GM18508 (cell line): ENCODE data around the gene ENAH.

Experiments used
- ATAC-seq: cut with Tn5 transposase; IDR thresholded peaks from one replicate; pipeline ENCODE4 v1.9.1; 2021; ENCODE audit warnings: moderate number of reproducible peaks; ENCODE audit not compliant: insufficient read depth, unreplicated experiment

ENAH gene

DNA sequence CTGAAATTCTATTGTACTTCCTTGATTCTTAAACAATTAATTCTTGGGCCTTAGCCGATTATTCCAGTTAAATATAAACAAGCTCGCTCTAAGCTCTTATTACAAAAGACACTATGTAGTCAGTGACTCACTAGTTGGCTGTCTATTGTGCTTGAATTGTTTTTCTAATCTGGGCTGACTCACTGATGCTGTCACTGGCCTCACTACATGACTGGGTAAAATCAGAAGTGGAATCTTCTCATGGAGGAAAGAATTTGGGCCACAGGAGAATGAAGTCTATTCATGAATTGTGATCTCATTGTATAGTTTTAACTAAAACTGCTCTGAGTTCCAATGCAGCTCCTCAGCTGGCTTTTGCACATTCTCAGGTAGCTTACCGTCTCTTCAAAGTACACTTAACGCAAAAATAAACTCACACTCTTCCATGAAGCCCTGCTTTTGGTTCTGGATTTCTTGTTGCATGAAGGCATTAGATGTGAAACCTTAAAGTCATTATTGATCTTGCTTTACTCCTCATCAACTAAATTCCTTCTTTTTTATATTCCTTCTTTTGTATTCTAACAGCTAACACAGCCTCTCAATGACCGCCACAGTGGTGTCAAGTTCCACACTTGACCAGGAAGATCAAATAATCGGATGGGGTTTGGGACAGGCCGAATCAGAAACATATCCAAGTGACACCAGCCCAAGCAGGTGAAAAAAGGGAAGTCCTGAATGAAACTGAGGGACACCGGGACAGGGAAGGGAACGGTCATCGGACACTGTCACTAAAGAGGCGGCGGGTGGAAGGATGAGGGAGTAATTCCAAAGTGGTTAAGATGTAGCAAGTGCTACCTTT lies 144.2 kb downstream of the ENAH start:
- no peak for ATAC-seq

DNA sequence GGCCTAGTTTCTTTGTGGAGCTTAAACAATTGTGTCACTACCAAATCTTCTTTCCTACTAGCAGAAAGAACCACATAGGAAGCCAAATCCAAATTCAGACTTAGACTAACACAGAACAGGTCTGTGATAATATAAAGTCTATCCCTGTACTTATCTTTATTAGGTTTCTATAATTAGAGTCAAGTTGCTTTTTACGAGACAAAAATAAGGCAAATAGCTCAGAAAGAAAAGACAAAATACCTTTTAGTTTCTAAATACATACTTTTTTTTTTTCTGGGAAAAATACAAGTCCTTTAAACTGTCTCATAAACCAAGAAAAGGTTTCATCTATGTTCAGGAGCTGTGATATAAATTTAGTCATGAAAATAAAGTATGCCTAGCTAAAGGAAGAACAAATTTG lies 146.2 kb downstream of the ENAH start:
- no peak for ATAC-seq

DNA sequence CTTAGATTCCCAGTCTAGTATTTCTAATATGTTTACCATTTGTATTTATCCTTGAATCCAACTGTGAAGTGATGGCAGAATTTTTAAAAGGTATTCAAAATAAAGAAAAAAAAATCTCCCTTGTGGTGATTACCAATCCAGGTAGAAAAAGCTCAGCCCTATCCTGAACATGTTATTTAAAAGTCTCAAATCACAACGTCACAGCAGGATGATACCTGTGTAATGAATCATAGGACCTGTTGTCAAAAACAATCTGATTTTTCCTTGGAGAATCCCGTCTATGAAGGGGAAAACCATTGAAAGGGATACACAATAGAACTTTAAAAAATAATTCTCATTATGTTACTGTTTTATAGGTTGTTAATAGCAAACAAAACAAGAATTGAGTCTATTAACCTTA lies 148.1 kb downstream of the ENAH start:
- ATAC-seq, result no peak

DNA sequence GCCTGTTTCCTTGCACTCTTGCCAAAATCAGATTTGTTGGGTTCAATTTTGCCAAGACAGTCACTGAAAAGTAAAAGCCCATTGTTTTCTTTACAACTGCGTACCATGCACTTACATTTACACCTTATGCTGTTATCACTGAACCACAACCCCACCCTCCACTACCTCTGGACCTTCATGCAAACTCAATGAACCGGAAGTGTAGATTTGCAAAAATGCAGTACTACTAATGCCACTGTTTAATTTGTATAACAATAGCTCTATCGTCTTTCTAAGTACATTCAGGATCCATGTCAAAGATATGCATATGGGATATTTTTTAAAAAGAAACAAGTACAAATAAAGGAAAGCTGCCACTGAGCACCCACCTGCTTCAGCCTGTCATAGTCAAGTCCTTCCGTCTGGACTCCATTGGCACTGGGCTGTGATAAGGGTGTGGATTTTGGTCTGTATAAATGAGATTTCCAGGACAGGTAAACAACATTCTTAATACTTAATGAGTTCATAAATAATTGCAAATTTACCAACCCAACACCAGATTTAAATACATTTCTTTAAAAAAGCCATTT lies 152.2 kb downstream of the ENAH start:
- ATAC-seq, result no peak

DNA sequence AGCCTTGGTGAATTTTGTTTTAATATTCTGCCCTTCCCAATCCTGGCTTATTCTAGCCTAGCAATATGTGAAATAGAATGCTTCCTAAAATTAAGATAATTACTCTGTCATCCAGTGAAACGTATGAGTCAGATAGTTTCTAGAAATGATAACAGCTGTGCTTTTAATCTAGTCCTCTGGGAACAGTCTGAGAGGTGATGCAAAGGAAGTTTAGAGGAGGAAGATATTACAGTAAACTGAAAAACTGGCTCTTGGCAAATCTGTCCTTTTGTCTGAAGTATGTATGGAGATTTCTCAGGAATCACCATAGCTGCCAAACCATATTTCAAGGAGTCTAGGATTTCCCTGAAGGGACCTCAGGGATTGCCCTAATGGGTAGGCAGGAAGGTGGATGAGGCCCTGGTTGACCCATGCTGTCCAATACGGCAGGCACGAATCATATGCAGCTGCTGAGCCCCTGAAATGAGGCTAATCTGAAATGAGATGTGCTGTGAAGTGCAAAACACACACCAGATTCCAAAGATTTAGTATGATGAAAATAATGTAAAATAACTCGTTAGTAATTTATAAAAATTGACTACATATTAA lies 154.3 kb downstream of the ENAH start:
- ATAC-seq, result no peak

DNA sequence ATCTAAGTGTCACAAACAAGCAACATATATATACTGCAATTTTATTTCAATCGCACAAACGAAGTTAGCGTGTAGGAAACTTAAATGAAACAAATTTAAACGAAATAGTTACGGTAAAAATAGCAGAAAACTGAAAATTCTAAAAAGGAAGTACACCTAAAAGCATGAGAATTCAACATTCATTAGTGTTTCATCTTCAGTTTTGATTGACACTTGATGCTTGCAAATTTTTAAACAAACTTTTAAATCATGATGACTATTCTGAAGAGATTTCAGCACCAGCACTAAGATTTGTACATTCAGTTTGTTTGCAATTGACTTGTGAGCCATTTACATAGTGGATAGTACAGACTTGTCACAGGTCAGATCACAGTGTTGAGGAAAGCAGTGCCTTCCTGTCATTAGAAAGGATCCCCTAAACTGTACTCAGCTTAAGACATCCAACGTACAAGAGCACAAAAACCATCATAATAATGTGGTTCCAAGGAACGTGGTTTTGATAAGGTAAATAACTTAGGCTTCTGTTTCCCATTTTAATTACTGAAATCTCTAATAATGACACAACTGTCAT lies 158.0 kb downstream of the ENAH start:
- ATAC-seq, result no peak

DNA sequence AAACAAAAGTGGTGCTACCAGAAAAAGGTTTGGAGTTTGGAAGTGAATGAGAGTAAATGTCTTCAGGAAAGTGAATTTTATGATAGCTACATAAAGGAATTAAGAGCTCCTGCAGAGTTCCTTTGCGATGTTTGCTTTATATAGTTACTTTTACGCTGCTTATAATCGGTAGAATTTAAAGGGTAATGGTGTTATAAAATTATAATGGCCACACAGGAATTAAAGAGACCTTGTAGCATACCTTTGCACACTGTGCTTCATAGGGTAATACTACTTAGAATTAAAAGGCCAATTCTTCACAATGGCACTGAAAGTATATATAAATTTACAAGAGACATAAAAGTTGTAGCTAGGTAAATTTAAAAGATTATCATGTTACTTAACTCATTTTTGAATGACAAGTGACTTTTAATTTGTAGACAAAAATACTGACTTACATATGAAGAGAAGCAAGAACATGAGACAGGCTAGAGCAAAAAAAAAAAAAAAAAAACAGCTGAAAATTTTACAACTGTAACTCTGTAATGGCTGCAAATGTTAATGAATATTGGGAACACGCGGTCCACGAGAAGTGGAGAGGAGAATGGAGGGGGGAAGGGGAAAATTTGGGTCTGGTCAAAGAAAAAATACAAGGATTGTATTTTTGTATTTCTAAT lies 159.2 kb downstream of the ENAH start:
- no peak for ATAC-seq

DNA sequence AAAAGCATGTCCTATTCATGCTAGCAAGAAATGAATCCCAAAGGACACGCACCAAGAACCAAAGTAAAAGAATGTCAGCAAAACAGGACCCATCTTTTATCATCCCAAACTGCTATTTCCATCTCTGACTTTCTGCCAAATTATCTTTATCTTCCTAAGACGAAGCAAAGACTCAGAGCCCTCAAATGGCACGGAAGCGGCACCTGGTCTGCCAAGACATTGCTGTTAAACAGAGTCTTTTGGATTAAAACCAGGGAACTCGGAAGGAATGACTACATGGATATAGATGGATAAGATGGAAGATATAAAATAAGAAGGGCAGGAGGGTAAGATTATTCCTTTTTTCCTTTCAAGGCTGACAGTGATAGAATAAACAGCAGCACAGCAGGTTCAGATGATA lies 164.2 kb downstream of the ENAH start:
- ATAC-seq, result no peak

DNA sequence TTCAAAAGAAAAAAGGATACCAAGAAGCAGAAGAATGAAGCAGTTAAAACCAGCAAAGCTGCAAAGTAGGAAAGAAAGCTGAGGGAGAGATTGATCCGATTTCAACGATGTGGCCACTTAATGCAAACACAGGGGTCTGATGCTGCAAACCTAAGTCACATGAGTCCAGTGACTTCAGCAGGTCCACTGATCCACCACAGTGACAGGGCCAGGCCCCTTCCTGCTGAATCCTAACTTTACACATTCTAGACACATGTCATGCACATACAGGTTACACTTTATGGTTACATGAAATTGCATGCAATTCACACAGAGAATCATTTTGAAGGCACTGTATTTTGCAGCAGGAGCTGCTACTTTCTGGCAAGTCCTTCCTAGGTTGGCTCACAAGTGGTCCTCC lies 166.1 kb downstream of the ENAH start:
- no peak for ATAC-seq

DNA sequence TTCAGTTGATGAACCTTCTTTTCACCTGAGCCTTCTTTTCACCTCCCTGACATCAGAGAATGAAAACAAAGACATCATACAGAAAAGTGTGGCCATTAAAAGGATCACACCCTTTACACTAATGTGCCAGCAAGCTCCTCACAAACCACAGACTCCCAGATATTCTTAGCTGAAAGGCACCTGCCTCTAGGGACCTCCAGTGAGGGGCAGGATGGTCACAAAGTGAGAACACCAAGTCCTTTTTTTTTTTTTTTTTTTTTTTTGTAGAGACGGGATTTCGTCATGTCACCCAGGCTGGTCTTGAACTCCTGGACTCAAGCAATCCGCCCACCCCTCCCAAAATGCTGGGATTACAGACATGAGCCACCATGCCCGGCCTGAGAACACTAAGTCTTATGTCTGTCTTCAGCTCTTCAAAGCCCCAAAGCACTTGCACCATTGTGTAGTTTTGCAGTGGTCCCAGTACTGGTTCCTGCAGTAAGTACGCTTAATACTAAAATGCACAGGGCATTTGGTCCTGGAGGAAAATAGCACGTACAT lies 166.9 kb downstream of the ENAH start:
- ATAC-seq, result no peak

DNA sequence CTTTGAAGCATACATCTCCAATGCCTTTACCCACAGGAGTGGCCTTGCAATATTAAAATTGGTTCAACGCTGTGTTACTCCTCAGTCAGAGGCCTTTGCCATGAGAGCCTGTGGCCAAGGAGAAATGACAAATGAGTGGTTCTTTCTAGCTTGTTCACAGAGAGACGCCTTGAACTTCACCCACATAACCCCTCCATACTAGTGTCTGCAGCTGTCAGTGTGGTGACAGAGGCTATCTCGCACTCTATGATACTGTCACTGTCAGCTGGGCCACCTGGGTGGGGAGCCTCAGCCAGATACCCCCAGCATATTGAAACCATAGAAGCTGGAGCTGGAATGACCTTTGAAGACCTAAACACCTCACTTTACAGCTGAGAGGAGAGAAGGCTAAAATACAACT lies 167.7 kb downstream of the ENAH start:
- no peak for ATAC-seq

DNA sequence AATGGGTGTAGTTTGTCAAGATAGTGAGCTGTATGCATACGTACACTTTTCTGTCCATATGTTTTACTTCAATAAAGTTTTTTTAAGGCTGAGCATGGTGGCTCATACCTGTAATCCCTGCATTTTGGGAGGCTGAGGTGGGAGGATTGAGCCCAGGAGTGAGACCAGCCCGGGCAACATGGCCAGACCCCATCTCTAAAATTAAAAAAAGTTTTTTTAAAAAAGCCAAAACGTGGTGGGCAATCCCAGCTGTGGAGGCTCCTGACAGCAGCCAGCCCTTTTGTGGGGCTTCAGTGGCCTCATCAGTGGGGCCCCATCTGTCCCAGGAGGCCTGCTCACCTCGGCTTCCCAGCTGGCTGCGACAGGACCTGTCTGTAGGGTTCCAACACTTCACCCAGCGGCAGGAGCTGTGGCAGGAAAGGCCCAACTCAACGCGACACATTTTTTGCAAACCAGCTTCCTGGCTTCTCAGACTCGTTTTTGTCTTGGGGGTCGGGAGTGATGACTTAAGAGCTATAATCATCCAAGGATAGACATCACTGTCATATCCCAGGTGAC lies 168.2 kb downstream of the ENAH start:
- no peak for ATAC-seq

DNA sequence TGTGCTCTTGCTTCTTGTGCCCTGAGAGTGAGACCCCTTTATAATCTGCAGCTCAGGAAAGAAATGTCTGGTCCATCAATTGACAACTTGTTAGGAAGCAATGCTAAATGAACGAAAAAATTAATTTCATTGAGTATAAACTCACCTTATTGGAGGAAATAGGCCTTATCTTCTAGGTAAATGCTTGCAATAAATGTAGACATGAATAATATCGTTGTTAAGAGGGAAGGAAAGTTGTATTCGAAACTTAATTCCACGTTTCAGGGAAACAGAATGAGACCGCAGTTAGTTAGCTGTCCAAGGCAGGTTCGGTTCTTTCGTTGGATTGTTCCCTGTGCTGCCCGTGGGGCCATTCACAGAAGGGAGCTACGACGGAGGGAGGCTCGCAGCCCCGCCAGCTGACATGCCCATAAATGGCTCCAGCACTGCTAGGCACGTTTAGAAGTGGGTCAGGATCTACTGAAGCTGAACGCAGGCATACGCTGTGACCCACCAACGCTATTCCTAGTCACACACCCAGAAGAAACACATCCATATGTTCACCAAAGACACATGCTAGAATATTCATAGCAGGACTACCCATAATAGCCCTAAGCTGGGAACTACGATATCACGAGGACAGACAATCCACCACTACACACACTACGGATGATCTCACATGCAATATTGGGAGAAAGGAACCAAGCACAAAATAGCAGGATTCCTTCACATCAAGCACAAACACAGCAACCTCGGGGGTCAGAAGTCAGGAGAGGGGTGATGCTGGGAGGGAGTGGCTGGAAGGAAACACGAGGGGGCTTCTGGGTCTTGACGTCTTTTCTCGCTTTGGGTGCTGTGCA lies 168.9 kb downstream of the ENAH start:
- no peak for ATAC-seq

DNA sequence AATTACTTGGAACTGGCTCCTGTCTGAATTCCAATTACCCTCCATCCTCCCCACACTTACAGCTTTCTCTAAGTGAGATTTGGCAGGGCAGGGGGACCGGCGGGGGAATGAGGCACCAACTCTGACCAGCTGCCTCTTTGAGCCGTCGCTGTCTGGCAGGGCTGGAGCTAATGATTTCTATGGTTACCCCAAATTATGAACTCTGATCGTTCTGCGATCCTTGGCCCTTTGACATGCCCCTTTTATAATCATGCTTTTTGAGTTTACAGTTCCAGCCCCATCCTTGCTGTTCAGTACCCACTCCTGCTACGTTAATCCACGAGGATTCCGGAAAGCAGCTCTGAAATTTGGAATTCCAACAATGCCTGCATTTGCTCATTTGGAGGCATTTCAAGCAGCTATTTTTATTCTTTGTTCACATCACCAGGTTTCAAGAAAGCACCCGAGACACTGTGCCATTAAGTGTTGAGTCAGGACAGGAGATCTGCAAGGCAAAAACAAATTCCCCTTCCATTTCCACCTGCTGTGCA lies 170.4 kb downstream of the ENAH start:
- ATAC-seq, result no peak

DNA sequence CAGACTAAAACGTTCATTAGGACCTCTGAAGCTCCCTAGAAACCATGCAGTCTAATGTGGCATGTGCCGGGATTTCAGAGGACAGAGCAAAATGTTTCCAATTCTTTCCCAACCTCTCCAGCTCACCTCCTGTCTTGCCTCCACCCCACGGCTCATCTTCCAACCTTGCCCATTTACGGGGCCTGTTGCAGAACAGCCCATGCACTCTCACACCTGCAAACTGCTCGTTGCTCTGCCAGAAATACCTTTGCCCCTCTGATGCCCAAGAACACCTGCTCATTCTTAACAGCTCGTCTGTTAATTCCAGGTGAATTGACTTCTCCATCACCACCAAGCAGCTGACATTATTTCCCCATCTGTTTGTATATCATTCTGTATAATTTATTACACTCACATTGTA lies 171.2 kb downstream of the ENAH start:
- no peak for ATAC-seq

DNA sequence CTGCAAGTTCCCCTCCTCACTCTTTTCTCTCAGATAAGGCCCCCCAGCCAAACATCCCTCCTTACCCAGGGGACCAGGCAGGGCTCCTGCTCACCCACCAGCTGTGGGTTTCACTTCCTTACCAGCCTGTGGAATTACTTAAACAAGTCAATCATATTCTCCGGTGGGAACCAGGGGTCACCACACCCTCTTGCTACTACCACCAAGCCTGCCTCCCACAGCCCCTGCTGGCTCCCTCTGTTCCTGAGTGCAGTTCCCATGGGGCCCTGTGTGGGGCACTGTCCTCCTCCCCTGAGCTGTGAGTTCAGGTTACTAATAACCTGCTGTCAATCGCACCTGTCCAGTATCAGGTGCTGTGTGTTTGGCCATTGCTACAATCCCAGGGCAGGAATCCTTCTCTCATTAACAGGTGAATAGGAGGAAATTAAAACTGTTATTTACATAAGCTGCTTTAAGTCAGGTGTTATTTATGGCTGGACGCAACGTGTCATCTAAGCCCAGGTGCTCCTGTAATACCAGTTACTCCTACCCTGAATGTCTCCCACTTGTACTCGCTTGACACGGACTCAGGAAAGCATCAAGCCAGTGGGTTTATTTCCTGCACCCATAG lies 172.0 kb downstream of the ENAH start:
- ATAC-seq, result peak; percentile 55

DNA sequence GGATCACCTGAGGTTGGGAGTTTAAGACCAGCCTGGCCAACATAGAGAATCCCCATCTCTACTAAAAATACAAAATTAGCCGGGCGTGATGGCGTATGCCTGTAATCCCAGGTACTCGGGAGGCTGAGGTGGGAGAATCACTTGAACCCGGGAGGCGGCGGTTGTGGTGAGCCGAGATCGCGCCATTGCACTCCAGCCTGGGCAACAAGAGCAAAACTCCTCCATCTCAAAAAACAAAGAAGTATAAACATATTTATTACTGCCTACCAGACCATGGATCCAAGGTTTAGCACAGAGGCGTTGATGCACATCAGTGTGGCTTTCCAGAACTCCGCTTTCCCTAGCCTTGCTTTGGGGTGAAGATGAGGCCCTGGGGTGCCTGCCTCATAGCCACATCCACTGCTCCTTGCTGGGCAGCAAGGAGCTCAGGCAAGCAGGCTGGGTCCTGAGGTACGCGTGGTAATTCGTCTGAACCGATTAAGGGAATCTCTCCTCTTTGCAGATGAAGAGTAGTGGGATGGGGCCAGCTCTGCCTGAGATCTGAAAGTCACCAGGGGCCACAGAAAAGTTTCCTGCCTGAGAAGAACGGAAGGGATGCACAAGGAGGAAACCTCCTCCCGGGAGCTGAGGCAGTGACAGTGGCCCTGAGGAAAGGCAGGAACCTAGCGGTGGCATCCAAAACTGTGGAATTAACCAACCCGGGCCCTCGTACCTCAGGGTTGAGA lies 172.8 kb downstream of the ENAH start:
- no peak for ATAC-seq

DNA sequence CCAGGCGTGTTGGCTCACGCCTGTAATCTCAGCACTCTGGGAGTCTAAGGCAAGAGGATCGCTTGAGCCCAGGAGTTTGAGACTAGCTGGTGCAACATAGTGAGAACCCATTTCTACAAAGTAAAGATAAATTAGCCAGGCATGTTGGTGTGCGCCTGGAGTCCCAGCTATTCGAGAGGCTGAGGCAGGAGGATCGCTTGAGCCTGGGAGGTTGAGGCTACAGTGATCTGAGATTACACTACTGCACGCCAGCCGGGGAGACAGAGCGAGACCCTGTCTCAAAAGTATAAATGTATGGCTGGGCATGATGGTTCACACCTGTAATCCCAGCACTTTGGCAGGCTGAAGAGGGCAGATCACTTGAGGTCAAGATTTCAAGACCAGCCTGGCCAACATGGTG lies 173.6 kb downstream of the ENAH start:
- ATAC-seq, result no peak
